ENCODE data around the gene IKBKE. TPM values are rescaled to one million over a fixed set of nuclear protein-coding genes. Genes with fewer than 3 reads are reported as not detected.

Gene IKBKE
- total RNA-seq (ENCODE audit: low replicate concordance): 8.0 and 13.9 TPM in 2 replicates

DNA sequence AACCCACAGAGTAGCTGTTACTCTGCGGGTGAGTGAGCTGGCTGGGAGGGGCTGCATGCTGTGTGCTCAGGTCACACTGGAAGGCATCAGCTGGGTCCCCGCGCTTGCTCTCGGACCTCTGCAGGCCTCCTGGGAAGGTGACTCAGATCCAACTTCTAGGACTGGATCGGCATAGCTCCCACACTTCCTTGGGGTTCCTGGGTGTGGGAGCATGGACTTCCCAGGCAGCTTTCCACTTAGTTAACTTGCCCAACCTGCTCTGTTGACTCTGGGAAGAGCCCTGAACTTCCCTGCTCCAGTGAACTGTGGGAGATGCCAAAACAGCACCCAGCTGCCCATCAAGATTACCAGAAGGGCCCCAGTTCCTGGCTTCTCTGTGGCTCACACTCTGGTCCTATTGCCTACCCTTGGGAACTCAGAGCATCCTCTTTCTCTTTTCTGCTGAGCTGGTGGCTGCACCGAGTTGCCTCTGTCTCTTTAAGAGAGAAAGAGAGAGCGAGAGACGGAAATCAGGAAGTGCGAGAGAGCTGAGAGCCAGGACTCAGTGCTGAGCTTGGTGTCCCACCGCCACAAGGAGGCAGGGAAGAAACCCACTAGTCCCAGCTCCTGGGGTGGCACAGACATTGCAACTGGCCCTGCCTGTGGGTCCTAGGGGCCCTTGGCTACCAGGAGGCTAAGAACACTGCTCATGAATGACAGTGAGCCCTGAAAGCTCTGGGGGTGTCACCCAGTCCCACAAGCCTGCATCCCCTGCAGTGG, at the start of gene IKBKE:
Gene IKBKE (plus strand): TSS at position 544 of the 759 bp plus-strand sequence. CDS start 2,752 bp downstream, outside the sequence.

DNA sequence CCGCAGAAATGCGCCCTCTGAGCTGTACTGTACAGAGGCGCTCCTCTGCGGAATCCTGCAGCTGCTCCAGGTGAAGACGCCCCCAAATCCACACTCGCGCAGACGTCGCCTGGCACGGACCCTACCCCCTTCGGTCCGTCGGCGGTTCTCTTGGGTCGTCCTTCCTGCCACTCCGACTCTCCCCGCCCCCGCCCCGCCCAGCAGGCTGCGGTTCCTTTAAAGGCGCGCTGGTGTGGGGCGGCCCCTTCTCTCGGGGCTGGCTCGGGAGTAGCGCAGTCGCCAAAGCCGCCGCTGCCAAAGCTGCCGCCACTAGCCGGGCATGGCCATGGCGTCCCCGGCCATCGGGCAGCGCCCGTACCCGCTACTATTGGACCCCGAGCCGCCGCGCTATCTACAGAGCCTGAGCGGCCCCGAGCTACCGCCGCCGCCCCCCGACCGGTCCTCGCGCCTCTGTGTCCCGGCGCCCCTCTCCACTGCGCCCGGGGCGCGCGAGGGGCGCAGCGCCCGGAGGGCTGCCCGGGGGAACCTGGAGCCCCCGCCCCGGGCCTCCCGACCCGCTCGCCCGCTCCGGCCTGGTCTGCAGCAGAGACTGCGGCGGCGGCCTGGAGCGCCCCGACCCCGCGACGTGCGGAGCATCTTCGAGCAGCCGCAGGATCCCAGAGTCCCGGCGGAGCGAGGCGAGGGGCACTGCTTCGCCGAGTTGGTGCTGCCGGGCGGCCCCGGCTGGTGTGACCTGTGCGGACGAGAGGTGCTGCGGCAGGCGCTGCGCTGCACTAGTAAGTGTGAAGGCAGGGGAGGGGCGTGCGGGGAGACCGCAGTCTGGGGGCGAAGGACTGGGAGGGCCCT, 37.2 kb downstream of the IKBKE start, which contains the start of gene RASSF5:
Gene RASSF5 (plus strand): TSS at position 248 of the 846 bp plus-strand sequence. CDS start 72 bp downstream, at position 320.

Other genes with a start within 250 kb of the IKBKE start
- 0.30 and 2.2 TPM in 2 replicates for gene RASSF5, start 37.1 kb downstream of the IKBKE start, total RNA-seq (ENCODE audit: low replicate concordance)
- 42.2 and 45.9 TPM in 2 replicates for gene EIF2D, start 142.0 kb downstream of the IKBKE start, total RNA-seq (ENCODE audit: low replicate concordance)
- 14.0 and 19.7 TPM in 2 replicates for gene DYRK3, start 165.1 kb downstream of the IKBKE start, total RNA-seq (ENCODE audit: low replicate concordance)
- gene MAPKAPK2, start 214.4 kb downstream of the IKBKE start, total RNA-seq (ENCODE audit: low replicate concordance): 25.5 and 30.7 TPM in 2 replicates